HL-60/S4 treated with retinoic acid at 250 ng/mL for 4 days and 3 days (cell line): ENCODE measurements around the gene SLC1A3.
"Not testable (repeated sequence)": the region's sequence is repeated elsewhere in the genome, so short reads cannot be mapped to it uniquely, and the experiment has no call there.

Experiments used
- in situ Hi-C: fragments of 300-500 bp; cut with MboI; formaldehyde crosslinking; loops from 2 replicates; pipeline ENCODE4 v1.7.0; 2022; ENCODE audit warnings: low sequenced_read_pairs

The SLC1A3 gene

GRCh38 chr5:36606428-36607113 is at the start of gene SLC1A3:
Gene SLC1A3 (plus strand): TSS chr5:36606606. CDS start chr5:36608424, 1,818 bp downstream.
- in situ Hi-C loops = no loop called here

- in situ Hi-C loops = no loop called here
Measured at GRCh38 chr5:36558641-36559040, 47.8 kb upstream of the SLC1A3 start.

- in situ Hi-C loops = no loop called here
Measured at GRCh38 chr5:36561601-36562000, 44.8 kb upstream of the SLC1A3 start.

GRCh38 chr5:36569491-36569890 is 36.9 kb upstream of the SLC1A3 start:
- in situ Hi-C loops = no loop called here

- in situ Hi-C loops = no loop called here
Measured at GRCh38 chr5:36570301-36571095, 35.9 kb upstream of the SLC1A3 start.

- in situ Hi-C loops = no loop called here
Measured at GRCh38 chr5:36571401-36572042, 34.9 kb upstream of the SLC1A3 start.

- in situ Hi-C loops = no loop called here
Measured at GRCh38 chr5:36573438-36573837, 33.0 kb upstream of the SLC1A3 start.

- in situ Hi-C loops = no loop called here
Measured at GRCh38 chr5:36575361-36575781, 31.0 kb upstream of the SLC1A3 start.

- in situ Hi-C loops = no loop called here
Measured at GRCh38 chr5:36576721-36577120, 29.7 kb upstream of the SLC1A3 start.

- in situ Hi-C loops = not testable (repeated sequence)
Measured at GRCh38 chr5:36579858-36580257, 26.5 kb upstream of the SLC1A3 start.

- in situ Hi-C loops = no loop called here
Measured at GRCh38 chr5:36581070-36581469, 25.3 kb upstream of the SLC1A3 start.

GRCh38 chr5:36584009-36584875 is 22.2 kb upstream of the SLC1A3 start:
- in situ Hi-C loops = no loop called here

- in situ Hi-C loops = no loop called here
Measured at GRCh38 chr5:36585701-36586100, 20.7 kb upstream of the SLC1A3 start.

- in situ Hi-C loops = no loop called here
Measured at GRCh38 chr5:36587354-36587753, 19.1 kb upstream of the SLC1A3 start.

GRCh38 chr5:36589735-36590134 is 16.7 kb upstream of the SLC1A3 start:
- in situ Hi-C loops = not testable (repeated sequence)

- in situ Hi-C loops = no loop called here
Measured at GRCh38 chr5:36590513-36591286, 15.7 kb upstream of the SLC1A3 start.

GRCh38 chr5:36593867-36594266 is 12.5 kb upstream of the SLC1A3 start:
- in situ Hi-C loops = no loop called here

GRCh38 chr5:36596247-36596646 is 10.2 kb upstream of the SLC1A3 start:
- in situ Hi-C loops = no loop called here

GRCh38 chr5:36596756-36597155 is 9.7 kb upstream of the SLC1A3 start:
- in situ Hi-C loops = no loop called here

GRCh38 chr5:36598045-36598444 is 8.4 kb upstream of the SLC1A3 start:
- in situ Hi-C loops = no loop called here
